IMR-90 (cell line): ENCODE results near the gene EFHC2. TPM values are rescaled to one million over a fixed set of nuclear protein-coding genes. Genes with fewer than 3 reads are reported as not detected.

Source experiments
- ATAC-seq: fragments of 200-7000 bp; cut with Tn5 transposase; 2 replicates; pipeline ENCODE4 v1.9.1; 2020; ENCODE audit warnings: low read depth, mild to moderate bottlenecking, moderate library complexity
- BruUV-seq: library from RNA; stranded (reverse); fragments of 400-500 nt; replicated peaks from 2 replicates; lab custom pipeline; 2021; lab: Mats Ljungman, UMichigan
- CTCF ChIA-PET: fragments of 300-600 bp; formaldehyde crosslinking; extraction: SDS; loops from one replicate; lab custom pipeline; 2021; ENCODE audit warnings: antibody characterized with exemption; lab: Yijun Ruan, JAX
- POLR2A ChIA-PET: fragments of 300-600 bp; sonication (Branson Sonifier 250); formaldehyde crosslinking; loops from one replicate; lab custom pipeline; 2022; ENCODE audit warnings: antibody characterized with exemption; ENCODE audit not compliant: unreplicated experiment; lab: Charles Lee
- DNase-seq: peaks from one replicate; pipeline ENCODE4 v3.0.0; 2013
- H2AFZ ChIP-seq: replicated peaks from 2 replicates; pipeline ENCODE3; 2013; ENCODE audit warnings: low read length, mild to moderate bottlenecking; ENCODE audit not compliant: poor library complexity
- H2AK5ac ChIP-seq: 2 replicates; pipeline ENCODE4 v1.6.1; 2013; ENCODE audit warnings: low read depth, low read length, inconsistent platforms
- H2AK9ac ChIP-seq: replicated peaks from 2 replicates; pipeline ENCODE3; 2013; ENCODE audit warnings: mild to moderate bottlenecking, low read depth, low read length, moderate library complexity; ENCODE audit not compliant: poor library complexity
- H2BK120ac ChIP-seq: 2 replicates; pipeline ENCODE4 v1.6.1; 2013; ENCODE audit warnings: low read depth, low read length, inconsistent platforms
- H2BK15ac ChIP-seq: 3 replicates; pipeline ENCODE4 v1.6.1; 2013; ENCODE audit warnings: low read depth, low read length, inconsistent platforms
- H2BK20ac ChIP-seq: 2 replicates; pipeline ENCODE4 v1.6.1; 2013; ENCODE audit warnings: low read depth, mild to moderate bottlenecking, inconsistent platforms, low read length, moderate library complexity
- H2BK5ac ChIP-seq: 2 replicates; pipeline ENCODE4 v1.6.1; 2013; ENCODE audit warnings: mild to moderate bottlenecking, low read depth, low read length, inconsistent platforms; ENCODE audit not compliant: poor library complexity, severe bottlenecking
- H3K14ac ChIP-seq: replicated peaks from 2 replicates; pipeline ENCODE4 v1.6.1; 2013; ENCODE audit warnings: low read depth, low read length, inconsistent platforms
- H3K18ac ChIP-seq: 2 replicates; pipeline ENCODE4 v1.6.1; 2013; ENCODE audit warnings: low read depth, low read length, control low read depth
- H3K23ac ChIP-seq: 2 replicates; pipeline ENCODE4 v1.6.1; 2013; ENCODE audit warnings: low read depth, low read length, inconsistent platforms
- H3K27ac ChIP-seq: 2 replicates; pipeline ENCODE4 v1.5.1; 2013; ENCODE audit warnings: mild to moderate bottlenecking, control low read depth, low read length; ENCODE audit not compliant: insufficient read depth
- H3K27me3 ChIP-seq: 2 replicates; pipeline ENCODE4 v1.6.1; 2013; ENCODE audit warnings: low read length; ENCODE audit not compliant: control insufficient read depth, insufficient read depth
- H3K36me3 ChIP-seq: 2 replicates; pipeline ENCODE4 v1.6.1; 2013; ENCODE audit warnings: low read length, mixed read lengths; ENCODE audit not compliant: control insufficient read depth, insufficient read depth
- H3K4ac ChIP-seq: 2 replicates; pipeline ENCODE4 v1.6.1; 2013; ENCODE audit warnings: low read depth, low read length, inconsistent platforms
- H3K4me1 ChIP-seq: 2 replicates; pipeline ENCODE4 v1.6.1; 2013; ENCODE audit warnings: low read length, mixed read lengths; ENCODE audit not compliant: control insufficient read depth, insufficient read depth
- H3K4me2 ChIP-seq: 2 replicates; pipeline ENCODE4 v1.6.1; 2013; ENCODE audit warnings: low read depth, mild to moderate bottlenecking, control low read depth, low read length, moderate library complexity
- H3K4me3 ChIP-seq: 2 replicates; pipeline ENCODE4 v1.5.1; 2013; ENCODE audit warnings: low read depth, mild to moderate bottlenecking, control low read depth, low read length, moderate library complexity; ENCODE audit not compliant: insufficient read depth
- H3K56ac ChIP-seq: 2 replicates; pipeline ENCODE4 v1.6.1; 2013; ENCODE audit warnings: low read length, inconsistent platforms; ENCODE audit not compliant: insufficient read depth; ENCODE audit errors: extremely low read depth
- H3K79me1 ChIP-seq, 2 experiments: 2 replicates each; pipeline ENCODE4 v1.6.1; 2013; ENCODE audit warnings: low read length in 2 of 2, inconsistent platforms in 1 of 2, low read depth in 1 of 2
- H3K9ac ChIP-seq: 2 replicates; pipeline ENCODE4 v1.6.1; 2013; ENCODE audit warnings: low read depth, low read length, control low read depth
- H3K9me1 ChIP-seq: 2 replicates; pipeline ENCODE4 v1.6.1; 2013; ENCODE audit warnings: low read length, inconsistent platforms; ENCODE audit not compliant: insufficient read depth
- H3K9me3 ChIP-seq: 2 replicates; pipeline ENCODE4 v1.6.1; 2013; ENCODE audit warnings: low read length; ENCODE audit not compliant: control insufficient read depth, insufficient read depth
- H4K20me1 ChIP-seq: 2 replicates; pipeline ENCODE4 v1.6.1; 2013; ENCODE audit warnings: low read length, inconsistent platforms; ENCODE audit not compliant: insufficient read depth
- H4K5ac ChIP-seq: 2 replicates; pipeline ENCODE4 v1.6.1; 2013; ENCODE audit warnings: mild to moderate bottlenecking, low read depth, low read length, control low read depth
- H4K8ac ChIP-seq, 2 experiments: 2 replicates each; pipeline ENCODE4 v1.6.1; 2013; ENCODE audit warnings: low read depth in 2 of 2, low read length in 2 of 2, control low read depth in 1 of 2, inconsistent platforms in 1 of 2
- H4K91ac ChIP-seq: 2 replicates; pipeline ENCODE4 v1.6.1; 2013; ENCODE audit warnings: low read depth, low read length, inconsistent platforms; ENCODE audit not compliant: insufficient read depth
- BHLHE40 ChIP-seq: fragments of 150-350 bp; IDR thresholded peaks from 2 replicates; pipeline ENCODE4 v1.6.1; 2016; ENCODE audit warnings: mild to moderate bottlenecking, low read depth, low read length
- CEBPB ChIP-seq: IDR thresholded peaks from 2 replicates; pipeline ENCODE4 v1.6.1; 2012; ENCODE audit warnings: low read depth, low read length, improper control_type of control experiment
- CHD1 ChIP-seq: IDR thresholded peaks from 2 replicates; pipeline ENCODE4 v1.6.1; 2012; ENCODE audit warnings: low read depth, low read length, improper control_type of control experiment
- MAFK ChIP-seq: IDR thresholded peaks from 2 replicates; pipeline ENCODE4 v1.6.1; 2012; ENCODE audit warnings: low read depth, low read length, improper control_type of control experiment
- MAZ ChIP-seq: IDR thresholded peaks from 2 replicates; pipeline ENCODE4 v1.6.1; 2012; ENCODE audit warnings: low read depth, mild to moderate bottlenecking, low read length, improper control_type of control experiment, moderate library complexity, borderline replicate concordance
- MXI1 ChIP-seq: IDR thresholded peaks from 2 replicates; pipeline ENCODE4 v1.6.1; 2012; ENCODE audit warnings: low read depth, mild to moderate bottlenecking, low read length, moderate library complexity, borderline replicate concordance
- NFE2L2 ChIP-seq: fragments of 150-350 bp; IDR thresholded peaks from 2 replicates; pipeline ENCODE4 v1.6.1; 2016; ENCODE audit warnings: low read depth, mild to moderate bottlenecking, low read length
- POLR2A ChIP-seq: IDR thresholded peaks from 2 replicates; pipeline ENCODE4 v1.6.1; 2012; ENCODE audit warnings: mild to moderate bottlenecking, low read depth, low read length
- RCOR1 ChIP-seq: IDR thresholded peaks from 2 replicates; pipeline ENCODE4 v1.6.1; 2012; ENCODE audit warnings: mild to moderate bottlenecking, low read length, improper control_type of control experiment; ENCODE audit not compliant: insufficient replicate concordance
- RFX5 ChIP-seq: IDR thresholded peaks from 2 replicates; pipeline ENCODE4 v1.8.0; 2012; ENCODE audit warnings: low read depth, mild to moderate bottlenecking, low read length, moderate library complexity
- SMC3 ChIP-seq: fragments of 150-350 bp; IDR thresholded peaks from 2 replicates; pipeline ENCODE4 v1.6.1; 2016; ENCODE audit warnings: low read depth, mild to moderate bottlenecking, antibody characterized with exemption, low read length, moderate library complexity
- WGBS, 2 experiments: methylation state at CpG; one replicate each; pipeline versions ENCODE4 v1.1.5 to v1.1.7; 2013; ENCODE audit warnings: missing lambda C conversion rate in 2 of 2; ENCODE audit not compliant: insufficient read length in 1 of 2; ENCODE audit errors: extremely low coverage in 2 of 2; 5-methylcytosine and 5-hydroxymethylcytosine counted together
- dilution Hi-C: fragments of 300-500 bp; cut with HindIII; formaldehyde crosslinking; loops from one replicate; pipeline ENCODE4 v1.14.3; 2018; ENCODE audit warnings: low sequenced_read_pairs; ENCODE audit not compliant: unreplicated experiment
- in situ Hi-C: fragments of 300-500 bp; cut with MboI; formaldehyde crosslinking; loops from 3 replicates; pipeline ENCODE4 v1.14.3; 2019; ENCODE audit warnings: low sequenced_read_pairs, inconsistent platforms, mixed read lengths
- intact Hi-C: fragments of 100-400 bp; cut with micrococcal nuclease; formaldehyde crosslinking; loops from 2 replicates; pipeline ENCODE4 v1.10.0; 2022
- polyA plus RNA-seq, 3 experiments: library from polyadenylated mRNA; depleted of rRNA; stranded (reverse); fragments of >200 nt; gene quantifications; 2 replicates each; pipeline ENCODE4 v1.2.3, GENCODE V29; 2012; ENCODE audit warnings: low replicate concordance in 1 of 3
- total RNA-seq: library from RNA; depleted of rRNA; stranded (reverse); fragments of >200 nt; gene quantifications from 2 replicates; pipeline ENCODE4 v1.2.3, GENCODE V29; 2012
- TF ChIP-seq, protein P1 (sequence below): fragments of 150-350 bp; IDR thresholded peaks from 2 replicates; pipeline ENCODE4 v1.6.1; 2017; ENCODE audit warnings: mild to moderate bottlenecking, antibody characterized with exemption, low read length, low read depth

EFHC2 gene
- total and polyA plus RNA-seq, 2 of the 4 experiments (the other 2 are of a cell fraction): 0.18 to 0.24 TPM

GRCh38 chrX:44241546-44241945 is 101.9 kb downstream of the EFHC2 start:
- in situ Hi-C loops (no loop called here), dilution Hi-C loops (no loop called here), intact Hi-C loops (loop anchor here (5.0 kb wide), 1 partner anchor 301 kb away; the partner anchor contains the start of gene FUNDC1)
- Histone ChIP-seq H4K20me1 (no peaks in the 10 kb centered on the region), H4K91ac (no peak overlapping the region), H3K27me3 (peaks cover 6% of the 10 kb centered on the region), H3K9me3 (no peaks in the 10 kb centered on the region), H4K8ac (no peak overlapping the region), H3K4me3 (no peak overlapping the region), H2BK5ac (no peak overlapping the region), H3K18ac (no peak overlapping the region), H2AK9ac (no peak overlapping the region), H2AFZ (no peak overlapping the region), H3K27ac (no peak overlapping the region), H3K4me1 (no peaks in the 10 kb centered on the region), H3K4ac (no peak overlapping the region), H3K9ac (no peak overlapping the region), H3K23ac (no peak overlapping the region), H2BK15ac (no peak overlapping the region), H3K36me3 (no peaks in the 10 kb centered on the region), H3K14ac (no peak overlapping the region), H3K4me2 (no peak overlapping the region), H3K9me1 (no peaks in the 10 kb centered on the region), H3K79me1 (no peaks in the 10 kb centered on the region), H2BK20ac (no peak overlapping the region), H3K56ac (no peak overlapping the region), H2BK120ac (no peak overlapping the region), H4K5ac (no peak overlapping the region), H2AK5ac (no peak overlapping the region)
- no peak for DNase-seq
- no TSS peak for BruUV-seq
- POLR2A ChIA-PET: no interaction called here
- TF ChIP-seq, protein P1, sequence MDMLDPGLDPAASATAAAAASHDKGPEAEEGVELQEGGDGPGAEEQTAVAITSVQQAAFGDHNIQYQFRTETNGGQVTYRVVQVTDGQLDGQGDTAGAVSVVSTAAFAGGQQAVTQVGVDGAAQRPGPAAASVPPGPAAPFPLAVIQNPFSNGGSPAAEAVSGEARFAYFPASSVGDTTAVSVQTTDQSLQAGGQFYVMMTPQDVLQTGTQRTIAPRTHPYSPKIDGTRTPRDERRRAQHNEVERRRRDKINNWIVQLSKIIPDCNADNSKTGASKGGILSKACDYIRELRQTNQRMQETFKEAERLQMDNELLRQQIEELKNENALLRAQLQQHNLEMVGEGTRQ: no peak
- no peak for TF ChIP-seq BHLHE40
- TF ChIP-seq POLR2A: no peak
- no peak for TF ChIP-seq CHD1
- no peak for TF ChIP-seq RFX5
- TF ChIP-seq RCOR1: no peak
- TF ChIP-seq MAFK: no peak
- TF ChIP-seq MAZ: no peak
- TF ChIP-seq NFE2L2: no peak
- no peak for TF ChIP-seq CEBPB
- TF ChIP-seq SMC3: no peak
- no peak for TF ChIP-seq MXI1
- ATAC-seq: no peak
- CTCF ChIA-PET: no interaction called here
- WGBS, 2 experiments: 80% methylated on average over 1 of the region's 4 CpGs; no CpG with 5 or more reads in 1 of the 2 experiments
